Femur (tissue), 1 donor: Measurements from ENCODE around the gene AQP1.

Experiments
- DNase-seq: peaks from one replicate; pipeline ENCODE4 v3.0.0-alpha.2; 2017

Gene AQP1

GRCh38 chr7:30907527-30908267 lies 4.0 kb upstream of the AQP1 start:
- no peak for DNase-seq

GRCh38 chr7:30908681-30909080 lies 3.0 kb upstream of the AQP1 start:
- no peak for DNase-seq

- DNase-seq, result no peak
Observed at GRCh38 chr7:30909431-30909830, 2.2 kb upstream of the AQP1 start.

GRCh38 chr7:30910411-30911073 lies 1.1 kb upstream of the AQP1 start:
- DNase-seq, result no peak

- DNase-seq, result no peak
Observed at GRCh38 chr7:30911133-30911532, 520 bp upstream of the AQP1 start.

GRCh38 chr7:30912021-30912730 lies 523 bp downstream of the AQP1 start:
- DNase-seq, result no peak

GRCh38 chr7:30912731-30912985 lies 1.0 kb downstream of the AQP1 start:
- DNase-seq, result no peak

- DNase-seq, result peak; percentile 74
Observed at GRCh38 chr7:30912986-30913811, 1.5 kb downstream of the AQP1 start.

GRCh38 chr7:30913821-30914515 lies 2.3 kb downstream of the AQP1 start:
- DNase-seq, result no peak

- DNase-seq, result no peak
Observed at GRCh38 chr7:30914596-30914995, 2.9 kb downstream of the AQP1 start.

- no peak for DNase-seq
Observed at GRCh38 chr7:30915005-30915601, 3.5 kb downstream of the AQP1 start.

- no peak for DNase-seq
Observed at GRCh38 chr7:30915751-30916150, 4.1 kb downstream of the AQP1 start.

GRCh38 chr7:30916255-30916654 lies 4.6 kb downstream of the AQP1 start:
- DNase-seq, result no peak

GRCh38 chr7:30916767-30917166 lies 5.1 kb downstream of the AQP1 start:
- no peak for DNase-seq

- DNase-seq, result no peak
Observed at GRCh38 chr7:30917216-30917893, 5.7 kb downstream of the AQP1 start.

GRCh38 chr7:30918676-30919075 lies 7.0 kb downstream of the AQP1 start:
- DNase-seq, result no peak

- peak; percentile 36 for DNase-seq
Observed at GRCh38 chr7:30920021-30920583, 8.4 kb downstream of the AQP1 start.

- DNase-seq, result peak; percentile 83
Observed at GRCh38 chr7:30920584-30921539, 9.2 kb downstream of the AQP1 start.

- DNase-seq, result peak; percentile 24
Observed at GRCh38 chr7:30921540-30922401, 10.1 kb downstream of the AQP1 start.
